Activated B cell treated with CpG ODN at 0.5 μM for 24 hours (primary cell): Measurements from ENCODE around the gene CCNY. TPM values are rescaled to one million over a fixed set of nuclear protein-coding genes. Genes with fewer than 3 reads are reported as not detected.
A peak's percentile ranks its signal among the peaks of the same experiment; 100 is the strongest.

ENCODE experiments used
- ATAC-seq: fragments of 200-7000 bp; cut with Tn5 transposase; one replicate; pipeline ENCODE4 v1.10.0; 2021; ENCODE audit warnings: low read depth, mild to moderate bottlenecking, moderate library complexity
- CTCF ChIA-PET: fragments of 350-600 bp; sonication (Branson Sonifier 250); formaldehyde crosslinking; loops from one replicate; lab custom pipeline; 2021; ENCODE audit warnings: antibody characterized with exemption; lab: Charles Lee
- POLR2A ChIA-PET: fragments of 350-600 bp; sonication (Branson Sonifier 250); formaldehyde crosslinking; loops from one replicate; lab custom pipeline; 2021; ENCODE audit warnings: antibody characterized with exemption; lab: Charles Lee
- DNase-seq: peaks from one replicate; pipeline ENCODE4 v3.0.0; 2022
- H3K27ac Mint-ChIP-seq: one replicate; pipeline ENCODE4 v1.8.0; 2020; ENCODE audit warnings: mixed read lengths
- H3K27me3 Mint-ChIP-seq: one replicate; pipeline ENCODE4 v1.8.0; 2021; ENCODE audit warnings: mixed read lengths
- H3K36me3 Mint-ChIP-seq: one replicate; pipeline ENCODE4 v1.8.0; 2021; ENCODE audit warnings: low read depth, mixed read lengths
- H3K4me1 Mint-ChIP-seq: one replicate; pipeline ENCODE4 v1.8.0; 2021; ENCODE audit warnings: mixed read lengths
- H3K4me3 Mint-ChIP-seq: one replicate; pipeline ENCODE4 v1.8.0; 2020; ENCODE audit warnings: mild to moderate bottlenecking, mixed read lengths
- H3K9me3 Mint-ChIP-seq: one replicate; pipeline ENCODE4 v1.8.0; 2020; ENCODE audit warnings: mixed read lengths
- intact Hi-C: fragments of 100-400 bp; cut with micrococcal nuclease; formaldehyde crosslinking; loops from one replicate; pipeline ENCODE4 v1.15.1; 2024
- total RNA-seq: library from RNA; stranded (reverse); gene quantifications from 2 replicates; pipeline ENCODE4 v1.2.3, GENCODE V29; 2022
- TF ChIP-seq, protein P1 (sequence below): fragments of 200-600 bp; IDR thresholded peaks from one replicate; pipeline ENCODE4 v1.8.0; 2022; ENCODE audit warnings: antibody characterized with exemption, mild to moderate bottlenecking

Gene CCNY
- total RNA-seq, 1 donor from 2014 or later, result 69.2 TPM

DNA sequence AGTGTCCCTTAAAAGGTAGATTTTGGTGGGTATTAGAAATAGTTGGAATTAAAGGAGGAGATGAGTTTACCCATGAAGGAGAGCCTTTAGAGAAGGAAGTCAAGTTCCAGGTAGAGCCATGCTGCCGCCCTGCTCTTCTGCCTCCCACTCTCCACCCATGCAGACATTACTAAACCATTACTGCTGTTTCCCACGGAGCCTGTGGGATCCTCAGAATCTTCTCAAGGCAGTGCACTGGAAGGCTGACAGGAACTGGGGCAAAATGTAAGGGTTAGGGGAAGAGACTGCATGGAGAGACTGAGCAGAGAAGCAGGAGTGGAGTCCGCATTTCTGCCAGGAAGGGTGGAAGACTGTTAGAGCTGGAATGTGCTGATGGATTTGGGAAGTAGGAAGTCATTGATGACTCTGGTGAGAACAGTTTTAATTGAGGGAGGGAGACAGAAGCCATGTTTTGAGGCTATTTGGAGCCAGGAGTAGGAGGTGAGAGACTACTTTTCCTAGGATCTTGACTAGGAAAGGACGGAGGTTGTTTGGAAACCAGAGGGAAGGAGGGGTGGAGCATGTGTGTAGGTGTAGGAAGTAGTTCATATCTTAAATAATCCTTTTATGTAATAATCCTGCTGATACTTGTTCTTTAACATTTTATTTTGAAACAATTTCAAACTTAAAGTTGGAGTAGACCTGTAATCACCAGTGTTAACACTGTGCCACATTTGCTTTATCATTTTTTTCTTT lies 109.0 kb downstream of the CCNY start:
- TF ChIP-seq, protein P1, sequence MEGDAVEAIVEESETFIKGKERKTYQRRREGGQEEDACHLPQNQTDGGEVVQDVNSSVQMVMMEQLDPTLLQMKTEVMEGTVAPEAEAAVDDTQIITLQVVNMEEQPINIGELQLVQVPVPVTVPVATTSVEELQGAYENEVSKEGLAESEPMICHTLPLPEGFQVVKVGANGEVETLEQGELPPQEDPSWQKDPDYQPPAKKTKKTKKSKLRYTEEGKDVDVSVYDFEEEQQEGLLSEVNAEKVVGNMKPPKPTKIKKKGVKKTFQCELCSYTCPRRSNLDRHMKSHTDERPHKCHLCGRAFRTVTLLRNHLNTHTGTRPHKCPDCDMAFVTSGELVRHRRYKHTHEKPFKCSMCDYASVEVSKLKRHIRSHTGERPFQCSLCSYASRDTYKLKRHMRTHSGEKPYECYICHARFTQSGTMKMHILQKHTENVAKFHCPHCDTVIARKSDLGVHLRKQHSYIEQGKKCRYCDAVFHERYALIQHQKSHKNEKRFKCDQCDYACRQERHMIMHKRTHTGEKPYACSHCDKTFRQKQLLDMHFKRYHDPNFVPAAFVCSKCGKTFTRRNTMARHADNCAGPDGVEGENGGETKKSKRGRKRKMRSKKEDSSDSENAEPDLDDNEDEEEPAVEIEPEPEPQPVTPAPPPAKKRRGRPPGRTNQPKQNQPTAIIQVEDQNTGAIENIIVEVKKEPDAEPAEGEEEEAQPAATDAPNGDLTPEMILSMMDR, result no peak
- ATAC-seq, result no peak
- H3K4me3 Mint-ChIP-seq, result peak overlapping the region; percentile 13
- DNase-seq, result no peak
- ChIA-PET CTCF (no interaction called here), POLR2A (no interaction called here)
- H3K27me3 Mint-ChIP-seq, result no peaks in the 10 kb centered on the region
- H3K4me1 Mint-ChIP-seq, result peaks cover 55% of the 10 kb centered on the region
- no peak overlapping the region for H3K27ac Mint-ChIP-seq
- peaks cover 36% of the 10 kb centered on the region for H3K9me3 Mint-ChIP-seq
- intact Hi-C loops, result no loop called here
- H3K36me3 Mint-ChIP-seq, result peaks cover 33% of the 10 kb centered on the region

DNA sequence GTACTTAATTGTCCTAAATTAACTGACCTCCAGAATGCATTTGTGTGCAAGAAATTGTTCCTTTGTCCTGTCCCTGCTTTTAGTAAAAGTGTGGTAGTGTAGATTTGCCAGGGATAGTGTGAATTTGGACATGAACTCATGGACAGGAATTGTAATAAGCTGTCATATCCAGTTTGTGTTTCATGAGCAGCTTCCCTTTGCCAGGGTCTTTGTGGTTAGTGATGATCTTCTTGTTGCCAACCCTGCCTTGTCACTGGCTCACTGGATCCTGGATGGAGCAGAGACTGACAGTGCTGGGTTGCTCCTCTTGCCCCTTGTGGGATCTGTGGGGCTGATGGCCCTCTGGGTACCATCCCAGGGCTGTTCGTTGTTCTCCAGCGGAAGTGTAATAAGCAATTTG lies 110.1 kb downstream of the CCNY start:
- ATAC-seq (no peak), DNase-seq (no peak)
- H3K36me3 Mint-ChIP-seq, result peaks cover 28% of the 10 kb centered on the region
- H3K4me1 Mint-ChIP-seq, result peaks cover 66% of the 10 kb centered on the region
- TF ChIP-seq, protein P1, result no peak
- no peaks in the 10 kb centered on the region for H3K27me3 Mint-ChIP-seq
- ChIA-PET POLR2A (no interaction called here), CTCF (no interaction called here)
- H3K9me3 Mint-ChIP-seq, result peaks cover 27% of the 10 kb centered on the region
- intact Hi-C loops, result no loop called here
- H3K4me3 Mint-ChIP-seq, result no peak overlapping the region
- H3K27ac Mint-ChIP-seq, result no peak overlapping the region

DNA sequence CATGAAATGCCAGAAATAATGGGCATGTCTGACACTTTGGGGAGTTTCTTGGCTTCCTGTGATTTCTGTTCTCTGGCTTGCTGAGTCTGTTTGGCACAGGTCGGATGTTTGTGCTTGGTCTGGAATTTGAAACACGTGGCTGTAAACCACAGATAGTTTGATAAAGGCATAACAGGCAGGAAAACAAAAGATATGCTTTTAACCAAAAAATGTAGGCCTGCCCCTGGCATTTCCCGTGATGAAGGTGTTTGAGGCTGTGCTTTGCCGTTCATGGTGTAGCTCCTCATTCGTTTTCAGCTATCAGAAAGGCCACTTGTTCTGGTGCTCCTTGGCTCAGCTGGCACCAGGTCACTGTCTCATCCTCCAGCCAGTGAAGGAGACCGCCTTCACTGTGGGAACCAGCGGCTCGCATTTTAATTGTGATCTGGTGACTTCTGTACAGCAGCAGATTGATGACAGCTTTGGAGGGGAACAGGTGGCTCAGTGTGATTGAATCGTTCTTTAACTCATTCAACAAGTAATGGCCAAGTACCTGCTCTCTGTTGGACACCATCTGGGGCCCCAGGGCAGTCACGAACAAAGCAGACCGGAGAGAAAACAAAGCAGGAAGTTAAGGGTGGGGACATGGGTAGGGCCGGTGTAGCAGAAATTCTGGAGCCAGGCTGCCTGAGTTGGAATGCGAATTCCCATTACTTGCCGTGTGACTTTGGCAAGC lies 111.5 kb downstream of the CCNY start:
- TF ChIP-seq, protein P1, result no peak
- H3K4me3 Mint-ChIP-seq, result peak overlapping the region; percentile 2
- intact Hi-C loops, result no loop called here
- peaks cover 20% of the 10 kb centered on the region for H3K36me3 Mint-ChIP-seq
- H3K9me3 Mint-ChIP-seq, result peaks cover 18% of the 10 kb centered on the region
- H3K27me3 Mint-ChIP-seq, result no peaks in the 10 kb centered on the region
- no peak for DNase-seq
- CTCF ChIA-PET, result no interaction called here
- POLR2A ChIA-PET, result no interaction called here
- H3K27ac Mint-ChIP-seq, result peak overlapping the region; percentile 13
- no peak for ATAC-seq
- peaks cover 77% of the 10 kb centered on the region for H3K4me1 Mint-ChIP-seq

DNA sequence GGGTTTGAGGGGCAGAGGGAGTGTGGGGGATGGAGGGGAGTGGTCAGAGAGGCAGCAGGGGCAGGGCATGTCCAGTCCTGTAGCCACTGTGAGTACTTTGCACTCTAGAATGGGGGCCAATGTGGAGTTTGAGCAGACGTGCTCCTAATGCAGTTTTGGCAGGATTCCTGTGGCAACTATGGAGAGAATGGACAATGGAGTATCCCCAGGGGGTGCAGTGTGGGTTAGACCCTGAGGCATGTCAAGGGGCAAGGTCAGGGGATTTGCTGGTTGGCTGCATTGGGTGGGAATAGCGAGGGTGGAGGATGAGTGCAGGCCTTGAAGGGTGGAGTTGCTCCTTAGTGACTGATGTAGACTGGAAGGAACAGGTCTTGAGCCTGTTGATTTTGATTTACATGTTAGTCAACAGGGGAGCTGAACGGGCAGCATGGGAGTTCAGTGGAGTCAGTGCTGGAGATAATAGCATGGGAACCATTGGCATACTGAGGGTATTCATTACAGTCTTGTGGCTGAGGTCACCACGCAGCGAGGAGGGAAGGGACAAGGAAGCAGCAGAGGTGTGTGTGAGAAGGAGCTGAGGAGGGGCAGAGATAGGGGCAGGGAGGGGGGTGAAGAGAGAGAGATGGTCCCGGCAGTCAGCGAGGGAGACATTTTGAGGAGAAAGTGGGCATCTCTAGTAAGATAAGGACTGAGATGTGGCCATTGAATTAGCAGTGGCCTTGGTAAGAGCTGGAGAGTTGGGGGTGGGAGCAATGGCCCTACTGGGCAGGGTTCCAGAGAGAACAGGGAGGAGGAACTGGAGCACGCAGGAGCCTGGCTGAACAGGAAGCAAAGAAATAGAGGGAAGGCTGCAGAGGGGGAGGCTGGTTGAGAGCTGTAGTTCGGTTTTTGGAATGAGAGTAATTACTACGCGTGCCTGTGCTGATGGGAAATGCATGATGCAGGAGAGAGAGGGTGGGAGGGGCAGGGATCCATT lies 112.7 kb downstream of the CCNY start:
- intact Hi-C loops, result no loop called here
- Mint-ChIP-seq H3K36me3 (peaks cover 18% of the 10 kb centered on the region), H3K9me3 (peaks cover 12% of the 10 kb centered on the region), H3K4me1 (peaks cover 79% of the 10 kb centered on the region), H3K27me3 (no peaks in the 10 kb centered on the region), H3K27ac (peak overlapping the region; percentile 51), H3K4me3 (no peak overlapping the region)
- TF ChIP-seq, protein P1, result no peak
- CTCF ChIA-PET, result no interaction called here
- DNase-seq (no peak), ATAC-seq (no peak)
- POLR2A ChIA-PET, result interaction anchor here (0.6 kb wide), 1 partner anchor 10 kb away, joined by 6 read pairs; no protein-coding TSS in a partner anchor
